Keratinocyte (primary cell): ENCODE data around the gene KREMEN2. TPM values are rescaled to one million over a fixed set of nuclear protein-coding genes. Genes with fewer than 3 reads are reported as not detected.

Source experiments
- DNase-seq: peaks from one replicate; pipeline ENCODE4 v3.0.0-alpha.2; 2011; ENCODE audit warnings: low read depth, missing footprints, low spot score
- FAIRE-seq: peaks from 2 replicates; lab custom pipeline; 2011; peaks lifted over from hg19 to GRCh38; lab: Jason Lieb, UNC
- H2AFZ ChIP-seq: 2 replicates; pipeline ENCODE4 v1.6.0; 2012; ENCODE audit warnings: low read length, control low read depth, inconsistent platforms; ENCODE audit not compliant: control insufficient read depth
- H3K27ac ChIP-seq: 2 replicates; pipeline ENCODE4 v1.5.1; 2011; ENCODE audit warnings: low read length; ENCODE audit not compliant: control insufficient read depth, insufficient read depth
- H3K27me3 ChIP-seq: 3 replicates; pipeline ENCODE4 v1.6.0; 2011; ENCODE audit warnings: low read length; ENCODE audit not compliant: control insufficient read depth, insufficient read depth; ENCODE audit errors: extremely low read depth
- H3K36me3 ChIP-seq, 2 experiments: 2 replicates in 1 of 2; 3 replicates in 1 of 2; pipeline ENCODE4 v1.5.1; 2011; ENCODE audit warnings: low read length in 2 of 2, mild to moderate bottlenecking in 1 of 2; ENCODE audit not compliant: control insufficient read depth in 2 of 2, insufficient read depth in 2 of 2; ENCODE audit errors: extremely low read depth in 1 of 2
- H3K4me1 ChIP-seq: 3 replicates; pipeline ENCODE4 v1.5.1; 2011; ENCODE audit warnings: low read length; ENCODE audit not compliant: control insufficient read depth, insufficient read depth; ENCODE audit errors: extremely low read depth
- H3K4me2 ChIP-seq: 3 replicates; pipeline ENCODE4 v1.6.0; 2011; ENCODE audit warnings: low read depth, low read length; ENCODE audit not compliant: control insufficient read depth, insufficient read depth; ENCODE audit errors: extremely low read depth
- H3K4me3 ChIP-seq, 3 experiments: fragments of 200-600 bp in 1 of 3; sonication (generic) in 1 of 3; 2 replicates in 2 of 3; 3 replicates in 1 of 3; pipeline ENCODE4 v1.5.1; 2011 to 2016; ENCODE audit warnings: low read length in 3 of 3, mild to moderate bottlenecking in 3 of 3, control low read depth in 2 of 3, inconsistent platforms in 1 of 3, low read depth in 1 of 3, mixed read lengths in 1 of 3, mixed run types in 1 of 3, moderate library complexity in 1 of 3; ENCODE audit not compliant: control insufficient read depth in 2 of 3, insufficient read depth in 2 of 3; ENCODE audit errors: extremely low read depth in 1 of 3
- H3K79me2 ChIP-seq: 2 replicates; pipeline ENCODE4 v1.6.0; 2012; ENCODE audit warnings: low read length; ENCODE audit not compliant: control insufficient read depth, insufficient read depth
- H3K9ac ChIP-seq: 3 replicates; pipeline ENCODE4 v1.6.0; 2011; ENCODE audit warnings: low read length; ENCODE audit not compliant: control insufficient read depth, insufficient read depth; ENCODE audit errors: extremely low read depth
- H3K9me1 ChIP-seq: 3 replicates; pipeline ENCODE4 v1.6.0; 2011; ENCODE audit warnings: low read length; ENCODE audit not compliant: control insufficient read depth, insufficient read depth; ENCODE audit errors: extremely low read depth
- H3K9me3 ChIP-seq: 2 replicates; pipeline ENCODE4 v1.5.1; 2012; ENCODE audit warnings: low read depth, low read length; ENCODE audit not compliant: control insufficient read depth
- H4K20me1 ChIP-seq: 3 replicates; pipeline ENCODE4 v1.6.0; 2011; ENCODE audit warnings: low read length; ENCODE audit not compliant: control insufficient read depth, insufficient read depth; ENCODE audit errors: extremely low read depth
- EZH2 ChIP-seq: IDR thresholded peaks from one replicate; pipeline ENCODE4 v1.6.1; 2012; ENCODE audit warnings: inconsistent platforms, mild to moderate bottlenecking, low read length, moderate library complexity
- dilution Hi-C: fragments of 300-500 bp; cut with MboI; formaldehyde crosslinking; loops from one replicate; pipeline ENCODE4 v1.7.0; 2020; ENCODE audit warnings: low sequenced_read_pairs; ENCODE audit not compliant: extremely low pct_ligation_motif_present
- polyA plus RNA-seq, 5 experiments: library from polyadenylated mRNA; depleted of rRNA in 3 of 5; stranded (reverse) in 3 of 5; stranded (forward) in 1 of 5; unstranded in 1 of 5; fragments of >200 nt; gene quantifications; 1 replicate in 1 of 5; 2 replicates in 3 of 5; 3 replicates in 1 of 5; pipeline versions ENCODE4 v1.2.1 to v1.2.3, GENCODE V29; 2011 to 2012; ENCODE audit warnings: missing spikeins in 2 of 5, low read depth in 1 of 5, low replicate concordance in 1 of 5
- TF ChIP-seq, protein P1 (sequence below), 3 experiments: IDR thresholded peaks in 1 of 3; conservative IDR thresholded peaks in 1 of 3; optimal IDR thresholded peaks in 1 of 3; 2 replicates in 2 of 3; 3 replicates in 1 of 3; pipeline versions ENCODE3 to v1.5.1; 2011; ENCODE audit warnings: low read length in 3 of 3, mild to moderate bottlenecking in 3 of 3, moderate library complexity in 2 of 3, control low read depth in 1 of 3, inconsistent platforms in 1 of 3; ENCODE audit not compliant: insufficient read depth in 2 of 3; ENCODE audit errors: extremely low read depth in 1 of 3

The KREMEN2 gene
- polyA plus RNA-seq, 1 donor (not counting 4 experiments of a cell fraction or from before 2014, with no cell fraction given): 3.3 TPM

GRCh38 chr16:3010510-3010909 is 46.4 kb downstream of the KREMEN2 start:
- FAIRE-seq: no peak
- TF ChIP-seq, protein P1, sequence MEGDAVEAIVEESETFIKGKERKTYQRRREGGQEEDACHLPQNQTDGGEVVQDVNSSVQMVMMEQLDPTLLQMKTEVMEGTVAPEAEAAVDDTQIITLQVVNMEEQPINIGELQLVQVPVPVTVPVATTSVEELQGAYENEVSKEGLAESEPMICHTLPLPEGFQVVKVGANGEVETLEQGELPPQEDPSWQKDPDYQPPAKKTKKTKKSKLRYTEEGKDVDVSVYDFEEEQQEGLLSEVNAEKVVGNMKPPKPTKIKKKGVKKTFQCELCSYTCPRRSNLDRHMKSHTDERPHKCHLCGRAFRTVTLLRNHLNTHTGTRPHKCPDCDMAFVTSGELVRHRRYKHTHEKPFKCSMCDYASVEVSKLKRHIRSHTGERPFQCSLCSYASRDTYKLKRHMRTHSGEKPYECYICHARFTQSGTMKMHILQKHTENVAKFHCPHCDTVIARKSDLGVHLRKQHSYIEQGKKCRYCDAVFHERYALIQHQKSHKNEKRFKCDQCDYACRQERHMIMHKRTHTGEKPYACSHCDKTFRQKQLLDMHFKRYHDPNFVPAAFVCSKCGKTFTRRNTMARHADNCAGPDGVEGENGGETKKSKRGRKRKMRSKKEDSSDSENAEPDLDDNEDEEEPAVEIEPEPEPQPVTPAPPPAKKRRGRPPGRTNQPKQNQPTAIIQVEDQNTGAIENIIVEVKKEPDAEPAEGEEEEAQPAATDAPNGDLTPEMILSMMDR (optimal IDR thresholded peaks at IDR 0.05 in 1 of 3, IDR thresholded peaks at IDR 0.05 in 1 of 3, conservative IDR thresholded peaks at IDR 0.05 in 1 of 3; ENCODE audit: extremely low read depth in 1 of 3, insufficient read depth in 2 of 3, low read length in 3 of 3): no peak
- dilution Hi-C loops: no loop called here
- Histone ChIP-seq H3K79me2 (no peaks in the 10 kb centered on the region), H3K36me3 (no peaks in the 10 kb centered on the region), H3K4me1 (peaks cover 14% of the 10 kb centered on the region), H2AFZ (no peak overlapping the region), H3K4me3 (no peak overlapping the region), H3K9me3 (no peaks in the 10 kb centered on the region), H3K27ac (no peak overlapping the region), H4K20me1 (no peaks in the 10 kb centered on the region), H3K4me2 (no peak overlapping the region), H3K27me3 (peaks cover 35% of the 10 kb centered on the region), H3K9me1 (no peaks in the 10 kb centered on the region), H3K9ac (no peak overlapping the region)
- no peak for DNase-seq

GRCh38 chr16:3012246-3012645 is 48.2 kb downstream of the KREMEN2 start:
- Histone ChIP-seq H3K9me3 (no peaks in the 10 kb centered on the region), H4K20me1 (no peaks in the 10 kb centered on the region), H3K27ac (no peak overlapping the region), H3K4me1 (peaks cover 14% of the 10 kb centered on the region), H3K4me3 (no peak overlapping the region), H3K27me3 (peaks cover 35% of the 10 kb centered on the region), H3K36me3 (no peaks in the 10 kb centered on the region), H3K4me2 (no peak overlapping the region), H3K9me1 (no peaks in the 10 kb centered on the region), H3K9ac (no peak overlapping the region), H2AFZ (no peak overlapping the region), H3K79me2 (no peaks in the 10 kb centered on the region)
- no peak for DNase-seq
- dilution Hi-C loops: no loop called here
- no peak for FAIRE-seq
- TF ChIP-seq, protein P1 (optimal IDR thresholded peaks at IDR 0.05 in 1 of 3, IDR thresholded peaks at IDR 0.05 in 1 of 3, conservative IDR thresholded peaks at IDR 0.05 in 1 of 3; ENCODE audit: extremely low read depth in 1 of 3, insufficient read depth in 2 of 3, low read length in 3 of 3): no peak
- peak; percentile 15 for TF ChIP-seq EZH2
